HEK293 (cell line): Measurements from ENCODE around the gene CMPK1.

ENCODE experiments used
- GLI2 ChIP-seq: fragments of 450-650 bp; formaldehyde crosslinking; IDR thresholded peaks from 2 replicates; pipeline ENCODE4; 2017; ENCODE audit warnings: missing biosample characterization, missing genetic modification characterization, low read depth, borderline replicate concordance
- HOXA7 ChIP-seq: sonication (generic); formaldehyde crosslinking; IDR thresholded peaks from 2 replicates; pipeline ENCODE4 v1.8.1; 2022; ENCODE audit warnings: missing genetic modification reagents, borderline replicate concordance
- KLF16 ChIP-seq: fragments of 450-650 bp; formaldehyde crosslinking; IDR thresholded peaks from 2 replicates; pipeline ENCODE4 v1.5.1; 2017; ENCODE audit warnings: missing biosample characterization, missing genetic modification characterization
- KLF9 ChIP-seq: fragments of 450-650 bp; formaldehyde crosslinking; IDR thresholded peaks from 2 replicates; pipeline ENCODE4 v1.5.1; 2016; ENCODE audit warnings: missing biosample characterization, missing genetic modification characterization, low read depth
- SP3 ChIP-seq: fragments of 450-650 bp; formaldehyde crosslinking; IDR thresholded peaks from 2 replicates; pipeline ENCODE4 v1.5.1; 2016; ENCODE audit warnings: missing biosample characterization, missing genetic modification characterization
- ZNF10 ChIP-seq: fragments of 450-650 bp; formaldehyde crosslinking; IDR thresholded peaks from 2 replicates; pipeline ENCODE4 v1.5.1; 2017; ENCODE audit warnings: missing biosample characterization, missing genetic modification characterization
- ZNF350 ChIP-seq: fragments of 450-650 bp; formaldehyde crosslinking; IDR thresholded peaks from 2 replicates; pipeline ENCODE4 v1.5.0; 2017; ENCODE audit warnings: missing biosample characterization, mild to moderate bottlenecking, missing genetic modification characterization
- ZNF391 ChIP-seq: fragments of 450-650 bp; formaldehyde crosslinking; IDR thresholded peaks from 2 replicates; pipeline ENCODE4 v1.5.1; 2016; ENCODE audit warnings: low read depth, missing biosample characterization, missing genetic modification characterization, borderline replicate concordance
- ZNF521 ChIP-seq: fragments of 450-650 bp; formaldehyde crosslinking; IDR thresholded peaks from 2 replicates; pipeline ENCODE4 v1.5.1; 2017; ENCODE audit warnings: missing biosample characterization, mild to moderate bottlenecking, missing genetic modification characterization
- ZNF596 ChIP-seq: fragments of 450-650 bp; IDR thresholded peaks from 2 replicates; pipeline ENCODE4 v1.5.0; 2018; ENCODE audit warnings: missing biosample characterization, mild to moderate bottlenecking, missing genetic modification characterization, moderate library complexity
- ZNF792 ChIP-seq: fragments of 450-650 bp; formaldehyde crosslinking; IDR thresholded peaks from 2 replicates; pipeline ENCODE4 v1.5.1; 2016; ENCODE audit warnings: missing biosample characterization, missing genetic modification characterization
- ZXDB ChIP-seq: fragments of 450-650 bp; formaldehyde crosslinking; IDR thresholded peaks from 2 replicates; pipeline ENCODE4 v1.5.1; 2016; ENCODE audit warnings: missing biosample characterization, missing genetic modification characterization
- TF ChIP-seq, protein P1 (sequence below): fragments of 450-650 bp; formaldehyde crosslinking; optimal IDR thresholded peaks from 2 replicates; pipeline ENCODE3; 2016; ENCODE audit warnings: missing biosample characterization, mild to moderate bottlenecking, missing genetic modification characterization
- TF ChIP-seq, protein P2 (sequence below): fragments of 450-650 bp; formaldehyde crosslinking; IDR thresholded peaks from 2 replicates; pipeline ENCODE4 v1.5.1; 2016; ENCODE audit warnings: missing biosample characterization, missing genetic modification characterization
- TF ChIP-seq, protein P3 (sequence below): fragments of 450-650 bp; formaldehyde crosslinking; IDR thresholded peaks from 2 replicates; pipeline ENCODE4 v1.5.1; 2016; ENCODE audit warnings: missing biosample characterization, missing genetic modification characterization
- TF ChIP-seq, protein P4 (sequence below): fragments of 450-650 bp; formaldehyde crosslinking; IDR thresholded peaks from 2 replicates; pipeline ENCODE4 v1.5.1; 2016; ENCODE audit warnings: missing biosample characterization, missing genetic modification characterization
- TF ChIP-seq, protein P5 (sequence below): fragments of 450-650 bp; formaldehyde crosslinking; IDR thresholded peaks from 2 replicates; pipeline ENCODE4 v1.5.1; 2017; ENCODE audit warnings: missing biosample characterization, mild to moderate bottlenecking, missing genetic modification characterization, moderate library complexity
- TF ChIP-seq, protein P6 (sequence below): fragments of 450-650 bp; formaldehyde crosslinking; IDR thresholded peaks from 2 replicates; pipeline ENCODE4 v1.5.1; 2016; ENCODE audit warnings: missing biosample characterization, missing genetic modification characterization, borderline replicate concordance
- TF ChIP-seq, protein P7 (sequence below): fragments of 450-650 bp; IDR thresholded peaks from 2 replicates; pipeline ENCODE4 v1.5.1; 2018; ENCODE audit warnings: missing biosample characterization, missing genetic modification characterization

CMPK1 gene

DNA sequence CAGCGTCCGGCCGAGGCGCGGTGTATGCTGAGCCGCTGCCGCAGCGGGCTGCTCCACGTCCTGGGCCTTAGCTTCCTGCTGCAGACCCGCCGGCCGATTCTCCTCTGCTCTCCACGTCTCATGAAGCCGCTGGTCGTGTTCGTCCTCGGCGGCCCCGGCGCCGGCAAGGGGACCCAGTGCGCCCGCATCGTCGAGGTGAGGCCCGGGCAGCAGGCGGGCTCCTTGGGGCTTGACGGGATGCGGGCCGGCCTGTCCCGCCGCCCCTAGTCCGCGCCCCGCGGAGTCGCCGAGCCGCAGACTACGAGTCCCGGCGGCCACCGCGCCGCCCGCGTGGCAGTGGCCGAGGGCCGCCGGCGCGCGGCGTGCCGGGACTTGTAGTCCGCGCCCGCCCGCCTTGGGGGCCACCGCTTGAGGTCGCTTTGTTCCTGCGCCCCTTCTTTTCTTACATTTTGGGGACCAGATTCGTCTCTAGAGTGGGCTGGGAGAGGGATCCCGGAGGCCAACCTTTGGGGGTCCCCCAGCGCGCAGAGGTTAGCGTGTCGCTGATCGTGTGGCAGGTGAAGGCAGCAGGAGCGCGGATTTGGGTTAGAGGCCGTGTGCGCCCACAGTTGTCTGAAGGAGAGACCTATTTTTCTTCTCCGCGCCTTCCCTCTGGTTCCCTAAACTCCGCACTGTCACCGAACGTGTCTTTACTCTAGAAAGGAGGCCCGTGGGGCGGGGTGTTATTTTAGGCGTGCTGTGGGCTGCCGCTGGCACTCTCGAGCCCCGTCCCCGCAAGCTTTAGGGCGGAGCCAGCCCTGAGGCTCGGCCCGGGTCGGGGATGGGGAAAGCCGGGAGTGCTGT is 553 bp downstream of the CMPK1 start (continued):
- TF ChIP-seq, protein P1, sequence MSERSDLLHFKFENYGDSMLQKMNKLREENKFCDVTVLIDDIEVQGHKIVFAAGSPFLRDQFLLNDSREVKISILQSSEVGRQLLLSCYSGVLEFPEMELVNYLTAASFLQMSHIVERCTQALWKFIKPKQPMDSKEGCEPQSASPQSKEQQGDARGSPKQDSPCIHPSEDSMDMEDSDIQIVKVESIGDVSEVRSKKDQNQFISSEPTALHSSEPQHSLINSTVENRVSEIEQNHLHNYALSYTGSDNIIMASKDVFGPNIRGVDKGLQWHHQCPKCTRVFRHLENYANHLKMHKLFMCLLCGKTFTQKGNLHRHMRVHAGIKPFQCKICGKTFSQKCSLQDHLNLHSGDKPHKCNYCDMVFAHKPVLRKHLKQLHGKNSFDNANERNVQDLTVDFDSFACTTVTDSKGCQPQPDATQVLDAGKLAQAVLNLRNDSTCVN (tag by site-specific recombination): peak; percentile 74
- TF ChIP-seq ZXDB (tag by site-specific recombination) (0 out of 2 replicates have a peak, but pooled peaks have one; percentile 36), ZNF521 (tag by site-specific recombination) (no peak), ZNF10 (tag by site-specific recombination) (no peak), ZNF350 (tag by site-specific recombination) (no peak), ZNF391 (tag by site-specific recombination) (0 out of 2 replicates have a peak, but pooled peaks have one; percentile 46), SP3 (tag by site-specific recombination) (peak; percentile 47), HOXA7 (no peak), KLF16 (tag by site-specific recombination) (0 out of 2 replicates have a peak, but pooled peaks have one; percentile 36), GLI2 (tag by site-specific recombination) (no peak), ZNF792 (no peak), KLF9 (peak; percentile 35), ZNF596 (tag by site-specific recombination) (no peak)
- TF ChIP-seq, protein P2, sequence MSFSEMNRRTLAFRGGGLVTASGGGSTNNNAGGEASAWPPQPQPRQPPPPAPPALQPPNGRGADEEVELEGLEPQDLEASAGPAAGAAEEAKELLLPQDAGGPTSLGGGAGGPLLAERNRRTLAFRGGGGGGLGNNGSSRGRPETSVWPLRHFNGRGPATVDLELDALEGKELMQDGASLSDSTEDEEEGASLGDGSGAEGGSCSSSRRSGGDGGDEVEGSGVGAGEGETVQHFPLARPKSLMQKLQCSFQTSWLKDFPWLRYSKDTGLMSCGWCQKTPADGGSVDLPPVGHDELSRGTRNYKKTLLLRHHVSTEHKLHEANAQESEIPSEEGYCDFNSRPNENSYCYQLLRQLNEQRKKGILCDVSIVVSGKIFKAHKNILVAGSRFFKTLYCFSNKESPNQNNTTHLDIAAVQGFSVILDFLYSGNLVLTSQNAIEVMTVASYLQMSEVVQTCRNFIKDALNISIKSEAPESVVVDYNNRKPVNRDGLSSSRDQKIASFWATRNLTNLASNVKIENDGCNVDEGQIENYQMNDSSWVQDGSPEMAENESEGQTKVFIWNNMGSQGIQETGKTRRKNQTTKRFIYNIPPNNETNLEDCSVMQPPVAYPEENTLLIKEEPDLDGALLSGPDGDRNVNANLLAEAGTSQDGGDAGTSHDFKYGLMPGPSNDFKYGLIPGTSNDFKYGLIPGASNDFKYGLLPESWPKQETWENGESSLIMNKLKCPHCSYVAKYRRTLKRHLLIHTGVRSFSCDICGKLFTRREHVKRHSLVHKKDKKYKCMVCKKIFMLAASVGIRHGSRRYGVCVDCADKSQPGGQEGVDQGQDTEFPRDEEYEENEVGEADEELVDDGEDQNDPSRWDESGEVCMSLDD (tag by site-specific recombination): peak; percentile 91
- TF ChIP-seq, protein P3, sequence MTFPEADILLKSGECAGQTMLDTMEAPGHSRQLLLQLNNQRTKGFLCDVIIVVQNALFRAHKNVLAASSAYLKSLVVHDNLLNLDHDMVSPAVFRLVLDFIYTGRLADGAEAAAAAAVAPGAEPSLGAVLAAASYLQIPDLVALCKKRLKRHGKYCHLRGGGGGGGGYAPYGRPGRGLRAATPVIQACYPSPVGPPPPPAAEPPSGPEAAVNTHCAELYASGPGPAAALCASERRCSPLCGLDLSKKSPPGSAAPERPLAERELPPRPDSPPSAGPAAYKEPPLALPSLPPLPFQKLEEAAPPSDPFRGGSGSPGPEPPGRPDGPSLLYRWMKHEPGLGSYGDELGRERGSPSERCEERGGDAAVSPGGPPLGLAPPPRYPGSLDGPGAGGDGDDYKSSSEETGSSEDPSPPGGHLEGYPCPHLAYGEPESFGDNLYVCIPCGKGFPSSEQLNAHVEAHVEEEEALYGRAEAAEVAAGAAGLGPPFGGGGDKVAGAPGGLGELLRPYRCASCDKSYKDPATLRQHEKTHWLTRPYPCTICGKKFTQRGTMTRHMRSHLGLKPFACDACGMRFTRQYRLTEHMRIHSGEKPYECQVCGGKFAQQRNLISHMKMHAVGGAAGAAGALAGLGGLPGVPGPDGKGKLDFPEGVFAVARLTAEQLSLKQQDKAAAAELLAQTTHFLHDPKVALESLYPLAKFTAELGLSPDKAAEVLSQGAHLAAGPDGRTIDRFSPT: 0 out of 2 replicates have a peak, but pooled peaks have one; percentile 28
- TF ChIP-seq, protein P4, sequence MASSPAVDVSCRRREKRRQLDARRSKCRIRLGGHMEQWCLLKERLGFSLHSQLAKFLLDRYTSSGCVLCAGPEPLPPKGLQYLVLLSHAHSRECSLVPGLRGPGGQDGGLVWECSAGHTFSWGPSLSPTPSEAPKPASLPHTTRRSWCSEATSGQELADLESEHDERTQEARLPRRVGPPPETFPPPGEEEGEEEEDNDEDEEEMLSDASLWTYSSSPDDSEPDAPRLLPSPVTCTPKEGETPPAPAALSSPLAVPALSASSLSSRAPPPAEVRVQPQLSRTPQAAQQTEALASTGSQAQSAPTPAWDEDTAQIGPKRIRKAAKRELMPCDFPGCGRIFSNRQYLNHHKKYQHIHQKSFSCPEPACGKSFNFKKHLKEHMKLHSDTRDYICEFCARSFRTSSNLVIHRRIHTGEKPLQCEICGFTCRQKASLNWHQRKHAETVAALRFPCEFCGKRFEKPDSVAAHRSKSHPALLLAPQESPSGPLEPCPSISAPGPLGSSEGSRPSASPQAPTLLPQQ (tag by site-specific recombination): no peak; the same call in 1 of the 2 replicates
- TF ChIP-seq, protein P5, sequence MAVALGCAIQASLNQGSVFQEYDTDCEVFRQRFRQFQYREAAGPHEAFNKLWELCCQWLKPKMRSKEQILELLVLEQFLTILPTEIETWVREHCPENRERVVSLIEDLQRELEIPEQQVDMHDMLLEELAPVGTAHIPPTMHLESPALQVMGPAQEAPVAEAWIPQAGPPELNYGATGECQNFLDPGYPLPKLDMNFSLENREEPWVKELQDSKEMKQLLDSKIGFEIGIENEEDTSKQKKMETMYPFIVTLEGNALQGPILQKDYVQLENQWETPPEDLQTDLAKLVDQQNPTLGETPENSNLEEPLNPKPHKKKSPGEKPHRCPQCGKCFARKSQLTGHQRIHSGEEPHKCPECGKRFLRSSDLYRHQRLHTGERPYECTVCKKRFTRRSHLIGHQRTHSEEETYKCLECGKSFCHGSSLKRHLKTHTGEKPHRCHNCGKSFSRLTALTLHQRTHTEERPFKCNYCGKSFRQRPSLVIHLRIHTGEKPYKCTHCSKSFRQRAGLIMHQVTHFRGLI (tag by site-specific recombination): no peak
- TF ChIP-seq, protein P6, sequence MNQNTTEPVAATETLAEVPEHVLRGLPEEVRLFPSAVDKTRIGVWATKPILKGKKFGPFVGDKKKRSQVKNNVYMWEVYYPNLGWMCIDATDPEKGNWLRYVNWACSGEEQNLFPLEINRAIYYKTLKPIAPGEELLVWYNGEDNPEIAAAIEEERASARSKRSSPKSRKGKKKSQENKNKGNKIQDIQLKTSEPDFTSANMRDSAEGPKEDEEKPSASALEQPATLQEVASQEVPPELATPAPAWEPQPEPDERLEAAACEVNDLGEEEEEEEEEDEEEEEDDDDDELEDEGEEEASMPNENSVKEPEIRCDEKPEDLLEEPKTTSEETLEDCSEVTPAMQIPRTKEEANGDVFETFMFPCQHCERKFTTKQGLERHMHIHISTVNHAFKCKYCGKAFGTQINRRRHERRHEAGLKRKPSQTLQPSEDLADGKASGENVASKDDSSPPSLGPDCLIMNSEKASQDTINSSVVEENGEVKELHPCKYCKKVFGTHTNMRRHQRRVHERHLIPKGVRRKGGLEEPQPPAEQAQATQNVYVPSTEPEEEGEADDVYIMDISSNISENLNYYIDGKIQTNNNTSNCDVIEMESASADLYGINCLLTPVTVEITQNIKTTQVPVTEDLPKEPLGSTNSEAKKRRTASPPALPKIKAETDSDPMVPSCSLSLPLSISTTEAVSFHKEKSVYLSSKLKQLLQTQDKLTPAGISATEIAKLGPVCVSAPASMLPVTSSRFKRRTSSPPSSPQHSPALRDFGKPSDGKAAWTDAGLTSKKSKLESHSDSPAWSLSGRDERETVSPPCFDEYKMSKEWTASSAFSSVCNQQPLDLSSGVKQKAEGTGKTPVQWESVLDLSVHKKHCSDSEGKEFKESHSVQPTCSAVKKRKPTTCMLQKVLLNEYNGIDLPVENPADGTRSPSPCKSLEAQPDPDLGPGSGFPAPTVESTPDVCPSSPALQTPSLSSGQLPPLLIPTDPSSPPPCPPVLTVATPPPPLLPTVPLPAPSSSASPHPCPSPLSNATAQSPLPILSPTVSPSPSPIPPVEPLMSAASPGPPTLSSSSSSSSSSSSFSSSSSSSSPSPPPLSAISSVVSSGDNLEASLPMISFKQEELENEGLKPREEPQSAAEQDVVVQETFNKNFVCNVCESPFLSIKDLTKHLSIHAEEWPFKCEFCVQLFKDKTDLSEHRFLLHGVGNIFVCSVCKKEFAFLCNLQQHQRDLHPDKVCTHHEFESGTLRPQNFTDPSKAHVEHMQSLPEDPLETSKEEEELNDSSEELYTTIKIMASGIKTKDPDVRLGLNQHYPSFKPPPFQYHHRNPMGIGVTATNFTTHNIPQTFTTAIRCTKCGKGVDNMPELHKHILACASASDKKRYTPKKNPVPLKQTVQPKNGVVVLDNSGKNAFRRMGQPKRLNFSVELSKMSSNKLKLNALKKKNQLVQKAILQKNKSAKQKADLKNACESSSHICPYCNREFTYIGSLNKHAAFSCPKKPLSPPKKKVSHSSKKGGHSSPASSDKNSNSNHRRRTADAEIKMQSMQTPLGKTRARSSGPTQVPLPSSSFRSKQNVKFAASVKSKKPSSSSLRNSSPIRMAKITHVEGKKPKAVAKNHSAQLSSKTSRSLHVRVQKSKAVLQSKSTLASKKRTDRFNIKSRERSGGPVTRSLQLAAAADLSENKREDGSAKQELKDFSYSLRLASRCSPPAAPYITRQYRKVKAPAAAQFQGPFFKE (tag by site-specific recombination): no peak
- TF ChIP-seq, protein P7, sequence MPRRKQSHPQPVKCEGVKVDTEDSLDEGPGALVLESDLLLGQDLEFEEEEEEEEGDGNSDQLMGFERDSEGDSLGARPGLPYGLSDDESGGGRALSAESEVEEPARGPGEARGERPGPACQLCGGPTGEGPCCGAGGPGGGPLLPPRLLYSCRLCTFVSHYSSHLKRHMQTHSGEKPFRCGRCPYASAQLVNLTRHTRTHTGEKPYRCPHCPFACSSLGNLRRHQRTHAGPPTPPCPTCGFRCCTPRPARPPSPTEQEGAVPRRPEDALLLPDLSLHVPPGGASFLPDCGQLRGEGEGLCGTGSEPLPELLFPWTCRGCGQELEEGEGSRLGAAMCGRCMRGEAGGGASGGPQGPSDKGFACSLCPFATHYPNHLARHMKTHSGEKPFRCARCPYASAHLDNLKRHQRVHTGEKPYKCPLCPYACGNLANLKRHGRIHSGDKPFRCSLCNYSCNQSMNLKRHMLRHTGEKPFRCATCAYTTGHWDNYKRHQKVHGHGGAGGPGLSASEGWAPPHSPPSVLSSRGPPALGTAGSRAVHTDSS (tag by site-specific recombination): no peak
